Measurements from ENCODE around the gene TENM4. TPM values are rescaled to one million over a fixed set of nuclear protein-coding genes. Genes with fewer than 3 reads are reported as not detected.

TENM4 gene
- total and polyA plus RNA-seq, 4 donors = 24.8 to 70.5 (median 38.1) TPM

GRCh38 chr11:78806214-78807004 is 634.4 kb downstream of the TENM4 start:
- H3K9me3 ChIP-seq (ENCODE audit: control insufficient read depth, insufficient read depth, low read length) = no peaks in the 10 kb centered on the region
- no peak for DNase-seq (ENCODE audit: low read depth in 4 of 6, low spot score in 6 of 6)
- H3K4me3 ChIP-seq (ENCODE audit: low read depth, low read length) = no peak overlapping the region
- H3K36me3 ChIP-seq (ENCODE audit: control insufficient read depth, insufficient read depth, low read length) = peaks cover 6% of the 10 kb centered on the region
- H3K27ac ChIP-seq (ENCODE audit: low read depth, low read length) = no peak overlapping the region
- peaks cover 28% of the 10 kb centered on the region for H3K4me1 ChIP-seq (ENCODE audit: control insufficient read depth, insufficient read depth, low read length)
- no CpG with 5 or more reads among the region's 2 CpGs for WGBS (ENCODE audit: insufficient coverage)
- no peaks in the 10 kb centered on the region for H3K27me3 ChIP-seq (ENCODE audit: control insufficient read depth, insufficient read depth, low read length)

- Histone ChIP-seq H3K4me1 (ENCODE audit: control insufficient read depth, insufficient read depth, low read length) (peaks cover 29% of the 10 kb centered on the region), H3K4me3 (ENCODE audit: low read depth, low read length) (no peak overlapping the region), H3K27me3 (ENCODE audit: control insufficient read depth, insufficient read depth, low read length) (no peaks in the 10 kb centered on the region), H3K9me3 (ENCODE audit: control insufficient read depth, insufficient read depth, low read length) (no peaks in the 10 kb centered on the region), H3K36me3 (ENCODE audit: control insufficient read depth, insufficient read depth, low read length) (peaks cover 6% of the 10 kb centered on the region), H3K27ac (ENCODE audit: low read depth, low read length) (no peak overlapping the region)
- no peak for DNase-seq (ENCODE audit: low read depth in 4 of 6, low spot score in 6 of 6)
- 94% methylated on average over 6 of the region's 9 CpGs for WGBS (ENCODE audit: insufficient coverage)
Measured at GRCh38 chr11:78804991-78805390, 635.8 kb downstream of the TENM4 start.

GRCh38 chr11:78803995-78804394 is 636.8 kb downstream of the TENM4 start:
- WGBS (ENCODE audit: insufficient coverage) = no CpG with 5 or more reads among the region's 3 CpGs
- no peak overlapping the region for H3K4me3 ChIP-seq (ENCODE audit: low read depth, low read length)
- H3K27me3 ChIP-seq (ENCODE audit: control insufficient read depth, insufficient read depth, low read length) = no peaks in the 10 kb centered on the region
- H3K27ac ChIP-seq (ENCODE audit: low read depth, low read length) = no peak overlapping the region
- H3K36me3 ChIP-seq (ENCODE audit: control insufficient read depth, insufficient read depth, low read length) = peaks cover 3% of the 10 kb centered on the region
- H3K4me1 ChIP-seq (ENCODE audit: control insufficient read depth, insufficient read depth, low read length) = peaks cover 21% of the 10 kb centered on the region
- peak in 1 of 6 donors; percentile 15 for DNase-seq (ENCODE audit: low read depth in 4 of 6, low spot score in 6 of 6)
- no peaks in the 10 kb centered on the region for H3K9me3 ChIP-seq (ENCODE audit: control insufficient read depth, insufficient read depth, low read length)

GRCh38 chr11:78802058-78802761 is 638.6 kb downstream of the TENM4 start:
- H3K4me3 ChIP-seq (ENCODE audit: low read depth, low read length) = no peak overlapping the region
- peak overlapping the region; percentile 58 for H3K27ac ChIP-seq (ENCODE audit: low read depth, low read length)
- H3K4me1 ChIP-seq (ENCODE audit: control insufficient read depth, insufficient read depth, low read length) = peaks cover 30% of the 10 kb centered on the region
- WGBS (ENCODE audit: insufficient coverage) = 89% methylated on average over 2 of the region's 11 CpGs
- peaks cover 3% of the 10 kb centered on the region for H3K36me3 ChIP-seq (ENCODE audit: control insufficient read depth, insufficient read depth, low read length)
- peak in 1 of 6 donors; percentile 35 for DNase-seq (ENCODE audit: low read depth in 4 of 6, low spot score in 6 of 6)
- no peaks in the 10 kb centered on the region for H3K27me3 ChIP-seq (ENCODE audit: control insufficient read depth, insufficient read depth, low read length)
- H3K9me3 ChIP-seq (ENCODE audit: control insufficient read depth, insufficient read depth, low read length) = no peaks in the 10 kb centered on the region

GRCh38 chr11:78801161-78801884 is 639.5 kb downstream of the TENM4 start:
- Histone ChIP-seq H3K4me1 (ENCODE audit: control insufficient read depth, insufficient read depth, low read length) (peaks cover 30% of the 10 kb centered on the region), H3K27ac (ENCODE audit: low read depth, low read length) (peak overlapping the region; percentile 58), H3K27me3 (ENCODE audit: control insufficient read depth, insufficient read depth, low read length) (peaks cover 2% of the 10 kb centered on the region), H3K4me3 (ENCODE audit: low read depth, low read length) (no peak overlapping the region), H3K9me3 (ENCODE audit: control insufficient read depth, insufficient read depth, low read length) (no peaks in the 10 kb centered on the region), H3K36me3 (ENCODE audit: control insufficient read depth, insufficient read depth, low read length) (peaks cover 3% of the 10 kb centered on the region)
- DNase-seq (ENCODE audit: low read depth in 4 of 6, low spot score in 6 of 6) = peak in 2 of 6 donors; percentile 41 to 83
- WGBS (ENCODE audit: insufficient coverage) = 50% methylated on average over 2 of the region's 3 CpGs

GRCh38 chr11:78800756-78801155 is 640.1 kb downstream of the TENM4 start:
- no peak overlapping the region for H3K4me3 ChIP-seq (ENCODE audit: low read depth, low read length)
- peaks cover 30% of the 10 kb centered on the region for H3K4me1 ChIP-seq (ENCODE audit: control insufficient read depth, insufficient read depth, low read length)
- H3K27me3 ChIP-seq (ENCODE audit: control insufficient read depth, insufficient read depth, low read length) = peaks cover 2% of the 10 kb centered on the region
- no peak for DNase-seq (ENCODE audit: low read depth in 4 of 6, low spot score in 6 of 6)
- H3K27ac ChIP-seq (ENCODE audit: low read depth, low read length) = peak overlapping the region; percentile 11
- WGBS (ENCODE audit: insufficient coverage) = no CpG with 5 or more reads among the region's 2 CpGs
- peaks cover 3% of the 10 kb centered on the region for H3K36me3 ChIP-seq (ENCODE audit: control insufficient read depth, insufficient read depth, low read length)
- H3K9me3 ChIP-seq (ENCODE audit: control insufficient read depth, insufficient read depth, low read length) = no peaks in the 10 kb centered on the region

- Histone ChIP-seq H3K36me3 (ENCODE audit: control insufficient read depth, insufficient read depth, low read length) (peaks cover 3% of the 10 kb centered on the region), H3K4me3 (ENCODE audit: low read depth, low read length) (no peak overlapping the region), H3K9me3 (ENCODE audit: control insufficient read depth, insufficient read depth, low read length) (no peaks in the 10 kb centered on the region), H3K27me3 (ENCODE audit: control insufficient read depth, insufficient read depth, low read length) (peaks cover 2% of the 10 kb centered on the region), H3K27ac (ENCODE audit: low read depth, low read length) (peak overlapping the region; percentile 27), H3K4me1 (ENCODE audit: control insufficient read depth, insufficient read depth, low read length) (peaks cover 30% of the 10 kb centered on the region)
- WGBS (ENCODE audit: insufficient coverage) = 64% methylated on average over 1 of the region's 4 CpGs
- peak in 2 of 6 donors; percentile 30 to 59 for DNase-seq (ENCODE audit: low read depth in 4 of 6, low spot score in 6 of 6)
Measured at GRCh38 chr11:78800096-78800690, 640.6 kb downstream of the TENM4 start.

GRCh38 chr11:78798663-78799062 is 642.2 kb downstream of the TENM4 start:
- peaks cover 12% of the 10 kb centered on the region for H3K36me3 ChIP-seq (ENCODE audit: control insufficient read depth, insufficient read depth, low read length)
- no peak overlapping the region for H3K27ac ChIP-seq (ENCODE audit: low read depth, low read length)
- H3K27me3 ChIP-seq (ENCODE audit: control insufficient read depth, insufficient read depth, low read length) = peaks cover 2% of the 10 kb centered on the region
- DNase-seq (ENCODE audit: low read depth in 4 of 6, low spot score in 6 of 6) = peak in 2 of 6 donors; percentile 79 to 80
- peaks cover 30% of the 10 kb centered on the region for H3K4me1 ChIP-seq (ENCODE audit: control insufficient read depth, insufficient read depth, low read length)
- no peaks in the 10 kb centered on the region for H3K9me3 ChIP-seq (ENCODE audit: control insufficient read depth, insufficient read depth, low read length)
- 39% methylated on average over 5 of the region's 5 CpGs for WGBS (ENCODE audit: insufficient coverage)
- no peak overlapping the region for H3K4me3 ChIP-seq (ENCODE audit: low read depth, low read length)

- peaks cover 12% of the 10 kb centered on the region for H3K36me3 ChIP-seq (ENCODE audit: control insufficient read depth, insufficient read depth, low read length)
- H3K4me1 ChIP-seq (ENCODE audit: control insufficient read depth, insufficient read depth, low read length) = peaks cover 27% of the 10 kb centered on the region
- DNase-seq (ENCODE audit: low read depth in 4 of 6, low spot score in 6 of 6) = peak in 1 of 6 donors; percentile 20
- no peak overlapping the region for H3K4me3 ChIP-seq (ENCODE audit: low read depth, low read length)
- WGBS (ENCODE audit: insufficient coverage) = no CpG with 5 or more reads among the region's 3 CpGs
- peaks cover 2% of the 10 kb centered on the region for H3K27me3 ChIP-seq (ENCODE audit: control insufficient read depth, insufficient read depth, low read length)
- H3K9me3 ChIP-seq (ENCODE audit: control insufficient read depth, insufficient read depth, low read length) = no peaks in the 10 kb centered on the region
- H3K27ac ChIP-seq (ENCODE audit: low read depth, low read length) = no peak overlapping the region
Measured at GRCh38 chr11:78797559-78797958, 643.3 kb downstream of the TENM4 start.
